Measurements from ENCODE around the gene ADK. TPM values are rescaled to one million over a fixed set of nuclear protein-coding genes. Genes with fewer than 3 reads are reported as not detected.
A peak's percentile ranks its signal among the peaks of the same experiment; 100 is the strongest.
"Not testable (repeated sequence)": the region's sequence is repeated elsewhere in the genome, so short reads cannot be mapped to it uniquely, and the experiment has no call there.

The ADK gene
- total and polyA plus RNA-seq, 4 experiments from 2014 or later = 33.7 to 66.6 (median 51.0) TPM

DNA sequence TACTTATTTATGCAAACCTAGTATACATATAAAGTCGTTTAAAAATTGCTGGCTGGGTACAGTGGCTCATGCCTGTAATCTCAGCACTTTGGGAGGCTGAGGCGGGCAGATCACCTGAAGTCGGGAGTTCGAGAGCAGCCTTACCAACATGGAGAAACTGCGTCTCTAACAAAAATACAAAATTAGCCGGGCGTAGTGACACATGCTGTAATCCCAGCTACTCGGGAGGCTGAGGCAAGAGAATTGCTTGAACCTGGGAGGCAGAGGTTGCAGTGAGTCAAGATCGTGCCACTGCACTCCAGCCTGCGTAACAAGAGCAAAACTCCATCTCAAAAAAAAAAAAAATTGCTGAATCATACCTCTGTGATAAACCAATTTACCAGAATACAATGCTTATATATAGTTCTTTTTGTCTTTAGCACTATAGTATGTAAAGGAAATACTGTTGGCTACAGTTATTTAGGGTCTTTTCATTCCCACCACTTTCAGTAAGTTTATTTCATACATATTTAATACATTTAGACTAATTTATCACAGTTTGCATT, 325.2 kb downstream of the ADK start:
- H3K4me1 ChIP-seq (ENCODE audit: insufficient read depth, low read length); DNase-seq; intact Hi-C loops (cut with micrococcal nuclease); H3K9me3 Mint-ChIP-seq; H3K4me1 Mint-ChIP-seq; H3K4me3 Mint-ChIP-seq; H3K27me3 Mint-ChIP-seq; H3K27me3 ChIP-seq (ENCODE audit: insufficient read depth, low read length); H3K4me3 ChIP-seq (ENCODE audit: low read length in 2 of 2); H3K9me3 ChIP-seq (ENCODE audit: control insufficient read depth in 1 of 2, low read length in 2 of 2); H3K27ac ChIP-seq (ENCODE audit: low read depth, low read length); H3K36me3 ChIP-seq (ENCODE audit: insufficient read depth, low read length); POLR2A ChIA-PET (ENCODE audit: partially characterized antibody); CTCF ChIA-PET (ENCODE audit: partially characterized antibody): not testable (repeated sequence)
- Mint-ChIP-seq H3K27ac (peak overlapping the region in 1 of 7 donors; percentile 48), H3K36me3 (peaks cover 8 to 29% of the 10 kb centered on the region in 2 donors)

DNA sequence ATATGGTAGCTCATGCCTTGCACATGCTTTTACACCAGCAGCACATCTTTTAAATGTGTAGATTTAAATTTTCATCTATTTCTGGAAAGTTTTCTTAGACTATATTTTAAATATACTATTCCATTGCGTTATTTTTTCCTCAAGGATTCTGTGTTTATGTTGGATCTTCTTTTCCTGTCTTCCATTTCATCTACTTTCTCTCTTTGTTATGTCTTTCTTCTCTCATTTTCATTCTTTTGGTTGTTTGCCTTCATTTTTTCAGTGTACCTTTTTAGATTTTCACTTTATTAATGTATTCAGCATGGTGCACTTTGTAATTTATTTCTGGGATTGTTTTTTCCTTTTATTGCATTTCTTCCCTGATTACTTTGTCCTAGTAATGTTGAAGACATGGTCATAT, 329.8 kb downstream of the ADK start:
- no peak for DNase-seq
- Mint-ChIP-seq H3K9me3 (peaks cover 0 to 10% (median 4%) of the 10 kb centered on the region in 8 donors), H3K36me3 (peaks cover 12 to 38% of the 10 kb centered on the region in 2 donors), H3K27ac (no peak overlapping the region), H3K27me3 (no peaks in the 10 kb centered on the region), H3K4me1 (peaks cover 2 to 5% (median 4%) of the 10 kb centered on the region in 4 donors), H3K4me3 (no peak overlapping the region)
- POLR2A ChIA-PET (ENCODE audit: partially characterized antibody) = no interaction called here
- H3K36me3 ChIP-seq (ENCODE audit: insufficient read depth, low read length) = no peaks in the 10 kb centered on the region
- no peaks in the 10 kb centered on the region for H3K9me3 ChIP-seq (ENCODE audit: control insufficient read depth in 1 of 2, low read length in 2 of 2)
- no peaks in the 10 kb centered on the region for H3K4me1 ChIP-seq (ENCODE audit: insufficient read depth, low read length)
- intact Hi-C loops (cut with micrococcal nuclease) = no loop called here
- CTCF ChIA-PET (ENCODE audit: partially characterized antibody) = no interaction called here
- H3K27me3 ChIP-seq (ENCODE audit: insufficient read depth, low read length) = no peaks in the 10 kb centered on the region
- no peak overlapping the region for H3K27ac ChIP-seq (ENCODE audit: low read depth, low read length)
- no peak overlapping the region for H3K4me3 ChIP-seq (ENCODE audit: low read length in 2 of 2)

DNA sequence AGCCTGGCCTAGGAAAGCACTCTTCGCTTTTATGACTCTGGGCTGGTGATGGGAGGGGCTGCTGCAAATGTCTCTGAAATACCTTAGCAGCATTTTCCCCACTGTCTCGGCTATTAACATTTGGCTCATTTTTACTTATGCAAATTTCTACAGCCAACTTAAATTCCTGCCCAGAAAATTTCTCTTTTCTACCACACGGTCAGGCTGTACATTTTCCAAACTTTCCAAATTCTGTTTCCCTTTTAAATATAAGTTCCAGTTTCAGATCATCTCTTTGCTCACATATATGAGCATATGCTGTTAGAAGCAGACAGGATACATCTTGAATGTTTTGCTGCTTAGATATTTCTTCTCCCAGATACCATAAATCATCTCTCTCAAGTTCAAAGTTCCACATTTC, 332.3 kb downstream of the ADK start:
- Mint-ChIP-seq H3K4me3 (no peak overlapping the region), H3K27me3 (no peaks in the 10 kb centered on the region), H3K27ac (no peak overlapping the region), H3K36me3 (peaks cover 12 to 42% of the 10 kb centered on the region in 2 donors), H3K9me3 (peaks cover 0 to 10% (median 4%) of the 10 kb centered on the region in 8 donors), H3K4me1 (peaks cover 0 to 5% (median 2%) of the 10 kb centered on the region in 4 donors)
- intact Hi-C loops (cut with micrococcal nuclease) = no loop called here
- CTCF ChIA-PET (ENCODE audit: partially characterized antibody) = no interaction called here
- H3K27me3 ChIP-seq (ENCODE audit: insufficient read depth, low read length) = no peaks in the 10 kb centered on the region
- H3K36me3 ChIP-seq (ENCODE audit: insufficient read depth, low read length) = no peaks in the 10 kb centered on the region
- H3K27ac ChIP-seq (ENCODE audit: low read depth, low read length) = no peak overlapping the region
- POLR2A ChIA-PET (ENCODE audit: partially characterized antibody) = no interaction called here
- H3K9me3 ChIP-seq (ENCODE audit: control insufficient read depth in 1 of 2, low read length in 2 of 2) = no peaks in the 10 kb centered on the region
- no peak overlapping the region for H3K4me3 ChIP-seq (ENCODE audit: low read length in 2 of 2)
- DNase-seq = no peak
- no peaks in the 10 kb centered on the region for H3K4me1 ChIP-seq (ENCODE audit: insufficient read depth, low read length)

DNA sequence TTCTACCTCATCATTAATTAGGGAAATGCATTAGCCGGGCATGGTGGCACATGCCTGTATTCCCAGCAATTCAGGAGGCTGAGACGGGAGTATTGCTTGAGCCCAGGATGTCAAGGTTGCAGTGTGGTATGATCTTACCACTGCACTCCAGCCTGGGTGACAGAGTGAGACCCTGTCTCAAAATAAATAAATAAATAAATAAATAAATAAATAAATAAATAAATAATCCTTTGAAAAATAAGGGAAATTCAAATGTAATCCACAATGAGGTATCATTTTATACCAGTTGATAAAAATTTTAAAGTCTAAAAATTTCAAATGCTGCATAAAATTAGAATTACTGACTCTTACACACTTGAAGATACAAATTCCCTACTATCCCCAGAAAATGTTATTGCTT, 334.3 kb downstream of the ADK start:
- H3K27ac Mint-ChIP-seq = no peak overlapping the region
- H3K4me3 Mint-ChIP-seq = no peak overlapping the region
- no peaks in the 10 kb centered on the region for H3K4me1 ChIP-seq (ENCODE audit: insufficient read depth, low read length)
- no peaks in the 10 kb centered on the region for H3K36me3 ChIP-seq (ENCODE audit: insufficient read depth, low read length)
- H3K9me3 ChIP-seq (ENCODE audit: control insufficient read depth in 1 of 2, low read length in 2 of 2) = no peaks in the 10 kb centered on the region
- peaks cover 0 to 5% (median 0%) of the 10 kb centered on the region in 4 donors for H3K4me1 Mint-ChIP-seq
- no peak for DNase-seq
- H3K4me3 ChIP-seq (ENCODE audit: low read length in 2 of 2) = no peak overlapping the region
- intact Hi-C loops (cut with micrococcal nuclease) = no loop called here
- peaks cover 12 to 37% of the 10 kb centered on the region in 2 donors for H3K36me3 Mint-ChIP-seq
- no peak overlapping the region for H3K27ac ChIP-seq (ENCODE audit: low read depth, low read length)
- H3K27me3 ChIP-seq (ENCODE audit: insufficient read depth, low read length) = no peaks in the 10 kb centered on the region
- H3K27me3 Mint-ChIP-seq = no peaks in the 10 kb centered on the region
- H3K9me3 Mint-ChIP-seq = peaks cover 0 to 10% (median 4%) of the 10 kb centered on the region in 8 donors
- POLR2A ChIA-PET (ENCODE audit: partially characterized antibody) = no interaction called here
- CTCF ChIA-PET (ENCODE audit: partially characterized antibody) = no interaction called here

DNA sequence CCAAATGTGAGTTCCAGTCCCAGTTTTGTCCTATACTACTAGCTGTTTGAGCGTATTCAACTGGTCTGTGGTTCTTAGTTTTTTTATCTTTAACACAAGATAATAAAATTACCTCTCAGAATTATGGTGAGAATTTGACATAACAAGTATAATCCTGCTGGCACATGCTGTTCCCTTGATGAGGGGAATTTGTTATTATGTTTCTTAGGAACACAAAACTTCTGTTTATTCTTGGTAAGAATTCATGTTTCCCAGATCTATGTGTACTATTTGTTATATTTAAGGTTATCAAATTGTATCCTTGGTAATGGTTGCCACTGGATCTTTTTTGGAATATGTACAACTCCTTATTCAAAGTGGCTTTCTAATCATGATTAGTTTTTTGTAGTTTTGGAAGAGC, 335.6 kb downstream of the ADK start:
- H3K9me3 Mint-ChIP-seq = peaks cover 0 to 10% (median 4%) of the 10 kb centered on the region in 8 donors
- no peak overlapping the region for H3K4me3 ChIP-seq (ENCODE audit: low read length in 2 of 2)
- no peak for DNase-seq
- peaks cover 10 to 28% of the 10 kb centered on the region in 2 donors for H3K36me3 Mint-ChIP-seq
- H3K4me3 Mint-ChIP-seq = no peak overlapping the region
- no peaks in the 10 kb centered on the region for H3K27me3 ChIP-seq (ENCODE audit: insufficient read depth, low read length)
- no peaks in the 10 kb centered on the region for H3K9me3 ChIP-seq (ENCODE audit: control insufficient read depth in 1 of 2, low read length in 2 of 2)
- H3K4me1 ChIP-seq (ENCODE audit: insufficient read depth, low read length) = no peaks in the 10 kb centered on the region
- no peaks in the 10 kb centered on the region for H3K36me3 ChIP-seq (ENCODE audit: insufficient read depth, low read length)
- H3K4me1 Mint-ChIP-seq = peaks cover 0 to 6% (median 2%) of the 10 kb centered on the region in 4 donors
- H3K27ac Mint-ChIP-seq = no peak overlapping the region
- H3K27me3 Mint-ChIP-seq = no peaks in the 10 kb centered on the region
- H3K27ac ChIP-seq (ENCODE audit: low read depth, low read length) = no peak overlapping the region
- intact Hi-C loops (cut with micrococcal nuclease) = no loop called here
- CTCF ChIA-PET (ENCODE audit: partially characterized antibody) = no interaction called here
- POLR2A ChIA-PET (ENCODE audit: partially characterized antibody) = no interaction called here

DNA sequence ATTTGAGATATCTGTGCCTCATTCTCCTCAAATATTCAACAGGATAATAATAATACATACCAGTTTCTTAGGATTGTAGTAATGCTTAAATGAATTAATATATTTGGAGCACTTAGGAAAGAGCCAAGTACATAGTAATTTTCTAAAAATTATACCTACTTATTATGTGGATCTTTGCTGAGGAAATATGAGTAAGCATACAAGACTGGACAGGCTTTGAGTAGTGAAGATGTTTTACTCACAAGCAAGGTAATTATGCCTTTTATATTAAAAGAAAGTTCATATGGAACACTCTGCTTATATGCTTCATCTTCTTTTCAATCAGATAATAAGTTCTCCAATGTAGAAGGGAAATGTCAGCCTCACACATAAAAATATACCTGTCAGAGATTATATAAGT, 337.9 kb downstream of the ADK start:
- CTCF ChIA-PET (ENCODE audit: partially characterized antibody) = no interaction called here
- POLR2A ChIA-PET (ENCODE audit: partially characterized antibody) = no interaction called here
- peaks cover 0 to 4% (median 1%) of the 10 kb centered on the region in 4 donors for H3K4me1 Mint-ChIP-seq

DNA sequence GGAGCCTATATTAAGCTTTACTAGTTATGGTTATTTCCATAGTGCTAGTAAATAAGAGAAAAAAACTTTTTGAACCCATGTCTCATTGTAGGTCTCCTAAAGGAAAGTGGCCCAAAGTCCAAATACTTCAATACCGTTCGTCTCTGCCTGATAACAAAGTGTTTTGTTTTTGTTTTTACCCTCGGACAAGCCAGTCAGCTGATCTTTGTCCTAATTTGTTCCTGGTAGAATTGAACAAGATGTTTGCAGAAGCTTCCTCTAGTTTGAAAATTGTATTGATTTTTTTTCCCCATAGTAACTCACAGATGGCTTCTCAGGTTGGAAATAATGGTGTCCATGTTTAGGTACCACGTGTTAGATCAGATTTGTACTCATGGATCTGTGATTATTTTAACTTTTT, 339.5 kb downstream of the ADK start:
- Mint-ChIP-seq H3K9me3 (peaks cover 0 to 2% (median 0%) of the 10 kb centered on the region in 8 donors), H3K4me3 (no peak overlapping the region), H3K4me1 (peaks cover 0 to 4% (median 1%) of the 10 kb centered on the region in 4 donors), H3K27ac (no peak overlapping the region), H3K27me3 (no peaks in the 10 kb centered on the region), H3K36me3 (peaks cover 0 to 7% of the 10 kb centered on the region in 2 donors)
- Histone ChIP-seq H3K9me3 (ENCODE audit: control insufficient read depth in 1 of 2, low read length in 2 of 2) (no peaks in the 10 kb centered on the region), H3K4me1 (ENCODE audit: insufficient read depth, low read length) (no peaks in the 10 kb centered on the region), H3K36me3 (ENCODE audit: insufficient read depth, low read length) (no peaks in the 10 kb centered on the region), H3K27me3 (ENCODE audit: insufficient read depth, low read length) (no peaks in the 10 kb centered on the region), H3K27ac (ENCODE audit: low read depth, low read length) (no peak overlapping the region), H3K4me3 (ENCODE audit: low read length in 2 of 2) (no peak overlapping the region)
- DNase-seq = no peak
- intact Hi-C loops (cut with micrococcal nuclease) = no loop called here
- POLR2A ChIA-PET (ENCODE audit: partially characterized antibody) = no interaction called here
- CTCF ChIA-PET (ENCODE audit: partially characterized antibody) = no interaction called here

More for the DNA sequence above, 337.9 kb downstream of the ADK start:
- Histone ChIP-seq H3K9me3 (ENCODE audit: control insufficient read depth in 1 of 2, low read length in 2 of 2) (no peaks in the 10 kb centered on the region), H3K27ac (ENCODE audit: low read depth, low read length) (no peak overlapping the region), H3K27me3 (ENCODE audit: insufficient read depth, low read length) (no peaks in the 10 kb centered on the region), H3K4me3 (ENCODE audit: low read length in 2 of 2) (no peak overlapping the region), H3K36me3 (ENCODE audit: insufficient read depth, low read length) (no peaks in the 10 kb centered on the region), H3K4me1 (ENCODE audit: insufficient read depth, low read length) (no peaks in the 10 kb centered on the region)
- DNase-seq = no peak
- Mint-ChIP-seq H3K27ac (no peak overlapping the region), H3K27me3 (no peaks in the 10 kb centered on the region), H3K4me3 (no peak overlapping the region), H3K36me3 (peaks cover 0 to 6% of the 10 kb centered on the region in 2 donors), H3K9me3 (peaks cover 0 to 2% (median 0%) of the 10 kb centered on the region in 8 donors)
- intact Hi-C loops (cut with micrococcal nuclease) = no loop called here

DNA sequence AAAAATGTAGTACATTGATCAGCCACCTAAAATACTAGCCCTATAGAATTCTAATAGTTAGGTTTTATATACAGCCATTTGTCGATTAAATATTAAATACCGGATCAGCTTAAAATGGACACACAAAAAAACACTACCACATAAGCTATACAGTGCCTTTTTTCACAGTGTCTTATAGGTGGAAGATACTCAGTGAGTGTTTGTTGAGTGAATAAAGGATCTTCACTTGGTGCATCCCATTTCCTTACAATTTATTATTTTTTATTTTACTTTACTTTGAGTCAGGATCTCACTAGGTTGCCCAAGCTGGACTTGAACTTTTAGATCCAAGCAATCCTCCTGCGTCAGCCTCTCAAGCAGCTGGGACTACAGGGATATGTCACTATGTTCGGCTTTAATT, 340.0 kb downstream of the ADK start:
- no peaks in the 10 kb centered on the region for H3K36me3 ChIP-seq (ENCODE audit: insufficient read depth, low read length)
- CTCF ChIA-PET (ENCODE audit: partially characterized antibody) = no interaction called here
- peaks cover 4 to 11% of the 10 kb centered on the region in 2 donors for H3K36me3 Mint-ChIP-seq
- no peak overlapping the region for H3K27ac Mint-ChIP-seq
- no peaks in the 10 kb centered on the region for H3K4me1 ChIP-seq (ENCODE audit: insufficient read depth, low read length)
- POLR2A ChIA-PET (ENCODE audit: partially characterized antibody) = no interaction called here
- H3K4me1 Mint-ChIP-seq = peaks cover 0 to 4% (median 1%) of the 10 kb centered on the region in 4 donors
- DNase-seq = no peak
- intact Hi-C loops (cut with micrococcal nuclease) = no loop called here
- no peak overlapping the region for H3K4me3 Mint-ChIP-seq
- no peaks in the 10 kb centered on the region for H3K27me3 Mint-ChIP-seq
- H3K27ac ChIP-seq (ENCODE audit: low read depth, low read length) = no peak overlapping the region
- no peaks in the 10 kb centered on the region for H3K27me3 ChIP-seq (ENCODE audit: insufficient read depth, low read length)
- peaks cover 0 to 4% (median 0%) of the 10 kb centered on the region in 8 donors for H3K9me3 Mint-ChIP-seq
- no peak overlapping the region for H3K4me3 ChIP-seq (ENCODE audit: low read length in 2 of 2)
- H3K9me3 ChIP-seq (ENCODE audit: control insufficient read depth in 1 of 2, low read length in 2 of 2) = no peaks in the 10 kb centered on the region

All from CD4-positive, alpha-beta memory T cell (primary cell).